Mesendoderm (in vitro differentiated cells): ENCODE results near the gene TNP2.
A peak's percentile ranks its signal among the peaks of the same experiment; 100 is the strongest.

ENCODE experiments used
- DNase-seq: peaks from one replicate; pipeline ENCODE4 v3.0.0; 2013
- H2AK5ac ChIP-seq: 2 replicates; pipeline ENCODE4 v1.6.1; 2013; ENCODE audit warnings: low read length, inconsistent platforms
- H2BK120ac ChIP-seq: 2 replicates; pipeline ENCODE4 v1.6.1; 2013; ENCODE audit warnings: low read depth, mild to moderate bottlenecking, low read length, moderate library complexity, mixed read lengths
- H2BK15ac ChIP-seq: replicated peaks from 2 replicates; pipeline ENCODE4 v1.6.1; 2013; ENCODE audit warnings: low read depth, mild to moderate bottlenecking, moderate library complexity
- H2BK5ac ChIP-seq: 2 replicates; pipeline ENCODE4 v1.6.1; 2013; ENCODE audit warnings: low read length, inconsistent platforms
- H3K18ac ChIP-seq: 2 replicates; pipeline ENCODE4 v1.6.1; 2013; ENCODE audit warnings: mild to moderate bottlenecking, low read length, mixed read lengths
- H3K23ac ChIP-seq: one replicate; pipeline ENCODE4 v1.6.1; 2013; ENCODE audit warnings: low read length
- H3K27ac ChIP-seq: 2 replicates; pipeline ENCODE4 v1.5.1; 2013; ENCODE audit warnings: low read depth, mild to moderate bottlenecking, inconsistent platforms, low read length, moderate library complexity
- H3K27me3 ChIP-seq: 2 replicates; pipeline ENCODE4 v1.6.1; 2013; ENCODE audit warnings: low read length, control low read depth, mild to moderate bottlenecking, inconsistent platforms; ENCODE audit not compliant: insufficient read depth, poor library complexity
- H3K36me3 ChIP-seq: 2 replicates; pipeline ENCODE4 v1.6.1; 2013; ENCODE audit warnings: low read length, inconsistent platforms; ENCODE audit not compliant: control insufficient read depth, insufficient read depth
- H3K4ac ChIP-seq: one replicate; pipeline ENCODE4 v1.6.1; 2013; ENCODE audit warnings: low read depth, mild to moderate bottlenecking, low read length, moderate library complexity
- H3K4me1 ChIP-seq: 2 replicates; pipeline ENCODE4 v1.6.1; 2013; ENCODE audit warnings: low read depth, low read length, inconsistent platforms; ENCODE audit not compliant: control insufficient read depth
- H3K4me2 ChIP-seq: 2 replicates; pipeline ENCODE4 v1.6.1; 2013; ENCODE audit warnings: low read length
- H3K4me3 ChIP-seq: 2 replicates; pipeline ENCODE4 v1.5.1; 2013; ENCODE audit warnings: mild to moderate bottlenecking, low read length
- H3K56ac ChIP-seq: one replicate; pipeline ENCODE4 v1.6.1; 2013; ENCODE audit warnings: low read length
- H3K79me1 ChIP-seq: 2 replicates; pipeline ENCODE4 v1.6.1; 2013; ENCODE audit warnings: low read length, inconsistent platforms
- H3K79me2 ChIP-seq: 2 replicates; pipeline ENCODE4 v1.6.1; 2013; ENCODE audit warnings: mild to moderate bottlenecking, low read length; ENCODE audit not compliant: control insufficient read depth, insufficient read depth
- H3K9ac ChIP-seq: 2 replicates; pipeline ENCODE4 v1.6.1; 2013; ENCODE audit warnings: low read length, inconsistent platforms
- H4K5ac ChIP-seq: one replicate; pipeline ENCODE4 v1.6.1; 2013; ENCODE audit warnings: low read length
- H4K8ac ChIP-seq: one replicate; pipeline ENCODE4 v1.6.1; 2013; ENCODE audit warnings: low read depth, mild to moderate bottlenecking, control low read depth, low read length, moderate library complexity
- WGBS: extraction: QIAGEN DNeasy Blood & Tissue Kit; methylation state at CpG from one replicate; pipeline ENCODE4 v1.1.7; 2013; ENCODE audit warnings: low lambda C conversion rate, missing lambda C conversion rate; ENCODE audit not compliant: insufficient coverage; ENCODE audit errors: extremely low coverage; 5-methylcytosine and 5-hydroxymethylcytosine counted together

Gene TNP2

DNA sequence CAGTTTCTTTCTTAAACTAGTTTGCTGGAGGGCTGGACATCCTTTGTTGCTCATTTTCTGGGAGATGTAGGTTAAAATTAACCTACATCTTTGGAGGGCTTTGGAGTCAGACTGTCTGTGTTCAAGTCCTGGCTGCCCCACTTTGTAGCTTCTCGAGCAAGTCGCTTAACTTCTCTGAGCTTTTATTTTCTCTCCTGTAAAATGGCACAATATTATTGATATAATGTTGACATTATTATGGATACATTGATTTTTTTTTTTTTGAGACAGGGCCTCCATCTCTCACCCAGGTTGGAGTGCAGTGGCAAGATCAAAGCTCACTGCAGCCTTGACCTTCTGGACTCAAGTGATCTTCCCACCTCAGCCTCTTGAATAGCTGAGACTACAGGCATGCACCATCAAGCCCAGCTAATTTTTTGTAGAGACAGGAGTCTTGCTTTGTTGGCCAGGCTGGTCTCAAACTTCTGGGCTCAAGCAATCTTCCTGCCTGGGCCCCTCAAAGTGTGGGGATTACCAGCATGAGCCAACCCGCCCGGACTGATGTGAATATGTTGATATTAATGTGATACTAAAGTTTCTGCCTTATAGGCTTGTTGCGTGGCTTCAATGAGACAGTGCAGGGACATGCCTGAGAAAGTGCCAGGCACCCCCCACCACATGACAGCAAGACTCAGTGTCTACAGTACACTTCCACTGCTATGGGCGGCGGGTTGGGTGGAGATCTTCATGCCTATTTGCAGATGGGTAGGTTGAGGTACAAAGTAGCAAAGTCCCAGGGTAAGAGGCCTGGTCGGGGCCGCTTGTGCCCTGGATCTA, 44.6 kb upstream of the TNP2 start:
- H3K4me1 ChIP-seq: peaks cover 10% of the 10 kb centered on the region
- H3K4me2 ChIP-seq: no peak overlapping the region
- H3K4me3 ChIP-seq: no peak overlapping the region
- no CpG with 5 or more reads among the region's 9 CpGs for WGBS
- H2AK5ac ChIP-seq: peak overlapping the region; percentile 83
- H2BK15ac ChIP-seq: no peak overlapping the region
- H3K79me2 ChIP-seq: no peaks in the 10 kb centered on the region
- no peaks in the 10 kb centered on the region for H3K36me3 ChIP-seq
- no peak overlapping the region for H2BK5ac ChIP-seq
- H3K9ac ChIP-seq: no peak overlapping the region
- no peak for DNase-seq
- H3K27me3 ChIP-seq: no peaks in the 10 kb centered on the region
- no peak overlapping the region for H3K23ac ChIP-seq
- H4K5ac ChIP-seq: no peak overlapping the region
- peak overlapping the region; percentile 76 for H3K56ac ChIP-seq
- peak overlapping the region; percentile 5 for H3K18ac ChIP-seq
- H4K8ac ChIP-seq: no peak overlapping the region
- H3K79me1 ChIP-seq: no peaks in the 10 kb centered on the region
- peak overlapping the region; percentile 8 for H3K27ac ChIP-seq
- no peak overlapping the region for H2BK120ac ChIP-seq
- H3K4ac ChIP-seq: peak overlapping the region; percentile 70

DNA sequence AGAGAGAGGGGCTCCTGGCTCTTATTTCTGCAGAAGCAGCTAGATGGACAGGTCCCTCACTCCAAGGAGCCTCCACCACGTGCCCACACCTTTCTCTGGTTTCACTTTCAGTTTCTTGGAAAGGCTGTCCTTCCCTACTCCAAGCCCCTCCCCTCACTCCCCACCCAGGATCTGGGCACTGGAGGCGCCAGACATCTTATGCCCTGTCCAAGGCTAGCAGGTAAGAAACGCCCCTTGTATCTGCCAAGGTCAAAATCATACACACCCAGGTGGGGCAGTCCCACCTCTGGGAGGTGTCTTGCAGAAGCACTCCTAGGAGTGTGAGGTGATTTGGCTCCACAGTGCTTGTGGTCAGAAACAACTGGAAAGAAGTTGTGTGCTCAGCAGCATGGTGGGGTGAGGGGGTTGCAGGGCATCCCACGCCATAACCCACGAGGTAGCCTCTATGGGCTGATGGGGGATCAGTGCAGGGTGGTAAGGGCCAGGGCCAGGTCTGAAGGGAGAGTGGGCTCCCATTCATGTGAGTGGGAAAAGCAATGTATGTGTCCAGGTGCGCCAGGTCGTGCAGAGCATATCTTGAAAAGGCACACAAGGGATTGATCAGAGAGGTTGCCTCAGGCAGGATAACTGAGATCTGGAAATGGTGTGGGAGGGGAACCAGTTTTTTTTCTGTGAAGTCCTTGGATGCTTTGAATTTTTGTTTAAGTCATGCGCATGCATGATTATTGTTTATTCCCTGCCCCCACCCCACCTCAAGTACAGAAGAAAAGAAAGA, 43.8 kb upstream of the TNP2 start:
- Histone ChIP-seq H4K8ac (no peak overlapping the region), H2BK120ac (peak overlapping the region; percentile 67), H3K23ac (peak overlapping the region; percentile 76), H2AK5ac (peak overlapping the region; percentile 35), H3K4ac (peak overlapping the region; percentile 92), H3K4me1 (peaks cover 10% of the 10 kb centered on the region), H2BK5ac (peak overlapping the region; percentile 96), H3K18ac (peak overlapping the region; percentile 11), H3K36me3 (no peaks in the 10 kb centered on the region), H3K9ac (peak overlapping the region; percentile 42), H3K79me1 (no peaks in the 10 kb centered on the region), H3K4me3 (no peak overlapping the region), H3K56ac (peak overlapping the region; percentile 82), H3K4me2 (no peak overlapping the region), H4K5ac (no peak overlapping the region), H3K27me3 (no peaks in the 10 kb centered on the region), H3K79me2 (no peaks in the 10 kb centered on the region), H3K27ac (peak overlapping the region; percentile 94), H2BK15ac (no peak overlapping the region)
- WGBS: no CpG with 5 or more reads among the region's 8 CpGs
- DNase-seq: peak; percentile 86

DNA sequence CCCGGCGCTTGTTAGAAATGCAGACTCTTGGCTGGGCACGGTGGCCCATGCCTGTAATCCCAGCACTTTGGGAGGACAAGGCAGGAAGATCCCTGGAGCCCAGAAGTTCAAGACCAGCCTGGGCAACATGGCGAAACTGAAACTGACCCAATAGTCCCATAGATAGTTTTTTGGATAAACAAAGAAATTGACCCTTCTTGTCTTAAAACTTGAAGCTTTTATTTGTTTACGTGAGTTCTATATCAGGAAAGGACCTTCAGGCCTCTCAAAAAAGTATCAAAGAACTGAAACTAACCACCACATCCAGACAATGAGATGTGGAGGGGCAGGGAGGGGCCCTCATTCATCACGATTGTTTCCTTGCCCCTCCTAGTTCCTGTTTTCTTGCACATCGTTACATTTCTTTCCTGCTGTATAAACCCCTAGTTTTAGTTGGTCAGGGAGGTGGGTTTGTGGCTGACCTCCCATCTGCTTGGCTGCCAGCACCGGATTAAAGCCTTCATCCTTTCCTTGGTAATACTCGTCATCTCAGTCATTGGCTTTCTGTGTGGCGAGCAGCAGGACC, 42.0 kb upstream of the TNP2 start:
- Histone ChIP-seq H2AK5ac (no peak overlapping the region), H2BK120ac (no peak overlapping the region), H2BK15ac (no peak overlapping the region), H3K4me1 (peaks cover 9% of the 10 kb centered on the region), H4K8ac (no peak overlapping the region), H2BK5ac (no peak overlapping the region), H3K23ac (no peak overlapping the region), H3K27me3 (no peaks in the 10 kb centered on the region), H3K79me1 (no peaks in the 10 kb centered on the region), H3K4me3 (no peak overlapping the region), H3K9ac (no peak overlapping the region), H3K56ac (no peak overlapping the region), H3K4me2 (no peak overlapping the region), H3K4ac (no peak overlapping the region), H3K18ac (no peak overlapping the region), H3K36me3 (no peaks in the 10 kb centered on the region), H4K5ac (no peak overlapping the region), H3K27ac (no peak overlapping the region), H3K79me2 (no peaks in the 10 kb centered on the region)
- DNase-seq: no peak
- WGBS: no CpG with 5 or more reads among the region's 10 CpGs

DNA sequence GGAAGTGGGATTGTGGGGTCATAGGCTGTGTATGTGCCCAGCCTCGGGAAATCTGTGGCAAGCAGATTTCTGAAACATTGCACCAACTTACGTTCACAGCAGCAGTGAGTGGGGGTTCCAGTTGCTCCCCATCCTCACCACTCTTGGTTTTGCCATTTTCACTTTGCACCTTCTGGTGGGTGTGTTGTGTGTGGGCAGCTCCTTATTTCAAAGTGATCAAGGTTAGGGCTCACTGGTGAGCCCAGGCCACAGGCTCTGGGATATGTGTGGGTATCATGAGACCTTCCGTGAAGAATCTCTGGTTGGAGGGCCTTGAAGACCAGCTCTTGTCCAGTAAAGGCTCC, 41.5 kb upstream of the TNP2 start:
- WGBS: no CpG with 5 or more reads among the region's 3 CpGs

DNA sequence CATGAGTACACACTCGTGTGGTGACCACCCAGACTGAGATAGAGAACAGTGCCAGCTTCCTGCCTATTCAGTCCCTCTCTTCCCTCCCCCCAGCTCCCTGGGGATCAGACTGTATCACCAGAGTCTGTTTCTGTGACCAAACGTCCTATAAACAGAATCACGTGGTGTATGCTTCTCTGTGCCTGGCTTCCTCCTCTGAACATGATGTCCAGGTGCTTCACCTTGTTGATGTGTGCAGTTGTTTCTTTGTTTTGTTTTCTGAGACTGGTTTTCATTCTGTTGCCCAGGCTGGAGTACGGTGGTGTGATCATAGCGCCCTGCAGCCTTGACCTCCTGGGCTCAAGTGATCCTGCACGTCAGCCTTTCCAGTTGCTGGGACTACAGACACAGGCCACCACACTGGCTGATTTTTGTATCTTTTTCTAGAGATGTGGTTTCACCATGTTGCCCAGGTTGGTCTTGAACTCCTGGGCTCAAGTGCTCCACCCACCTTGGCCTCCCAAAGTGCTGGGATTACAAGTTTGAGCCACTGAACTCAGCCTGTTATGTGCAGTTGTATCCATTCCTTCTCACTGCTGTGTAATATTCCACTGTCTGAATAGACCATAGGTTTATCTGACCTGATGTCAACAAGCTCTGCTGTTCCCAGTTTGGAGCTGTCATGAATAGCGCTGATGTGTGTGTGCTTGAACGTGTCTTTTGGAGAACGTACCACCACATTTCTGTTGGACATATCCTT, 40.9 kb upstream of the TNP2 start:
- Histone ChIP-seq H2BK5ac (no peak overlapping the region), H3K4me3 (no peak overlapping the region), H3K79me1 (no peaks in the 10 kb centered on the region), H2BK120ac (no peak overlapping the region), H3K4me1 (peaks cover 7% of the 10 kb centered on the region), H3K4me2 (no peak overlapping the region), H2AK5ac (peak overlapping the region; percentile 63), H4K8ac (no peak overlapping the region), H3K79me2 (no peaks in the 10 kb centered on the region), H4K5ac (no peak overlapping the region), H3K27ac (no peak overlapping the region), H3K56ac (no peak overlapping the region), H3K9ac (no peak overlapping the region), H3K23ac (no peak overlapping the region), H3K18ac (peak overlapping the region; percentile 7), H3K27me3 (no peaks in the 10 kb centered on the region), H3K36me3 (no peaks in the 10 kb centered on the region), H3K4ac (no peak overlapping the region), H2BK15ac (no peak overlapping the region)
- WGBS: no CpG with 5 or more reads among the region's 9 CpGs
- DNase-seq: no peak

More for the DNA sequence above, 41.5 kb upstream of the TNP2 start:
- Histone ChIP-seq H2AK5ac (peak overlapping the region; percentile 63), H2BK5ac (no peak overlapping the region), H3K23ac (no peak overlapping the region), H3K4me1 (peaks cover 7% of the 10 kb centered on the region), H3K27ac (no peak overlapping the region), H3K4ac (no peak overlapping the region), H2BK120ac (no peak overlapping the region), H3K9ac (no peak overlapping the region), H3K79me1 (no peaks in the 10 kb centered on the region), H3K4me2 (no peak overlapping the region), H3K56ac (no peak overlapping the region), H4K8ac (no peak overlapping the region), H3K27me3 (no peaks in the 10 kb centered on the region), H3K36me3 (no peaks in the 10 kb centered on the region), H4K5ac (no peak overlapping the region), H3K79me2 (no peaks in the 10 kb centered on the region), H3K4me3 (no peak overlapping the region), H2BK15ac (no peak overlapping the region), H3K18ac (peak overlapping the region; percentile 7)
- no peak for DNase-seq
